Upper lobe of left lung (tissue), 6 donors: ENCODE data around the gene ESRRG. TPM values are rescaled to one million over a fixed set of nuclear protein-coding genes. Genes with fewer than 3 reads are reported as not detected.

ENCODE experiments used
- ATAC-seq, 2 donors: fragments of 200-7000 bp; cut with Tn5 transposase; one replicate each; pipeline ENCODE4 v1.9.1; 2022; ENCODE audit warnings: mild to moderate bottlenecking in 2 of 2, moderate library complexity in 2 of 2; ENCODE audit not compliant: low FRiP score in 2 of 2
- DNase-seq, 2 donors: peaks; one replicate each; pipeline ENCODE4 v3.0.0-alpha.2; 2019 to 2020
- H3K27ac ChIP-seq, 4 donors: fragments of 200-600 bp; sonication (generic); one replicate each; pipeline ENCODE4 v1.5.1; 2016 to 2019
- H3K27me3 ChIP-seq, 4 donors: fragments of 200-600 bp; sonication (generic); one replicate each; pipeline ENCODE4 v1.5.1; 2017 to 2019
- H3K36me3 ChIP-seq, 4 donors: fragments of 200-600 bp; sonication (generic); one replicate each; pipeline ENCODE4 v1.5.1; 2016 to 2019
- H3K4me1 ChIP-seq, 4 donors: fragments of 200-600 bp; sonication (generic); one replicate each; pipeline ENCODE4 v1.5.1; 2018 to 2019
- H3K4me3 ChIP-seq, 4 donors: fragments of 200-600 bp; sonication (generic); one replicate each; pipeline ENCODE4 v1.5.1; 2017 to 2019; ENCODE audit warnings: mild to moderate bottlenecking in 2 of 4, moderate library complexity in 1 of 4
- H3K9me3 ChIP-seq, 4 donors: fragments of 200-600 bp; sonication (generic); one replicate each; pipeline ENCODE4 v1.5.1; 2018 to 2019
- EP300 ChIP-seq, 4 donors: sonication (generic); formaldehyde crosslinking; IDR thresholded peaks; one replicate each; pipeline ENCODE4 v1.5.1; 2017; ENCODE audit warnings: antibody characterized with exemption in 4 of 4, control low read depth in 2 of 4
- POLR2A ChIP-seq, 4 donors: fragments of 450-650 bp; IDR thresholded peaks; one replicate each; pipeline ENCODE4 v1.5.1; 2016 to 2017; ENCODE audit warnings: antibody characterized with exemption in 4 of 4, mild to moderate bottlenecking in 2 of 4
- POLR2AphosphoS5 ChIP-seq, 2 donors: sonication (generic); formaldehyde crosslinking; IDR thresholded peaks; one replicate each; pipeline ENCODE4 v1.5.1; 2017; ENCODE audit warnings: antibody characterized with exemption in 2 of 2
- WGBS, 2 donors: methylation state at CpG; one replicate each; pipeline ENCODE4 v1.1.5; 2017 to 2018; 5-methylcytosine and 5-hydroxymethylcytosine counted together
- total RNA-seq, 6 donors: library from RNA; depleted of rRNA in 4 of 6; stranded (reverse); fragments of >200 nt in 4 of 6; gene quantifications; one replicate each; pipeline versions ENCODE4 v1.1.0 to v1.2.1, GENCODE V29; 2016 to 2021
- TF ChIP-seq, protein P1 (sequence below), 6 experiments: fragments of 450-650 bp in 4 of 6; fragments of 200-600 bp in 2 of 6; sonication (generic) in 2 of 6; IDR thresholded peaks; one replicate each; pipeline ENCODE4 v1.5.1; 2016 to 2019; ENCODE audit warnings: antibody characterized with exemption in 6 of 6
- donor health status: DM: no; HTN: no; CAD: no; lungs with moderate emphysema.
- donor health status: DM: no; HTN: yes; CAD: no; lungs with severe emphysema.

ESRRG gene
- total RNA-seq, 6 donors from 2014 or later = 0.23 to 3.2 (median 0.95) TPM

DNA sequence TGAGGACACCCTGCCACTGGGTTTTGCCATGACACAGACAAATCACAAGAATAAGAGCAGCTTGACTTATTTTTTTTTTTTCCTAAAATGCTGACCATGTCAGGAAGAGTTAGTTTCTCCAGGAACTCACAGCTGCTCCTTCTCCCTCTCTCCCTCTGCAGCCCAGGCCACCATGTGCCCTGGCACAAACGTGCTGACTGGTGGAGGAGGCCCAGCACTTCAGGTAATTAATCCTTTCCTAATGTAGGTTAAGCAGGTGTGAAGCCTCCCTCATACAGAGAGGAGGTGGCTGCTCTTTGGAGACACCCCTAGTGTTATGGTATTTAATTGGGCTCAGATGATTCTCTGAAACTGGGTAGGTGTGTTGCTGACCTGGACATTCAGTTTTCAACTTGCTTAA is 170.2 kb downstream of the ESRRG start:
- Histone ChIP-seq H3K4me3 (no peak overlapping the region), H3K9me3 (no peaks in the 10 kb centered on the region), H3K27me3 (no peaks in the 10 kb centered on the region), H3K4me1 (no peaks in the 10 kb centered on the region), H3K27ac (no peak overlapping the region), H3K36me3 (no peaks in the 10 kb centered on the region)
- 31 to 43% methylated on average over 1 of the region's 1 CpG for WGBS, 2 donors
- TF ChIP-seq EP300 (IDR thresholded peaks at IDR 0.05) (no peak), POLR2A (IDR thresholded peaks at IDR 0.05) (no peak), POLR2AphosphoS5 (IDR thresholded peaks at IDR 0.05) (no peak)
- TF ChIP-seq, protein P1, sequence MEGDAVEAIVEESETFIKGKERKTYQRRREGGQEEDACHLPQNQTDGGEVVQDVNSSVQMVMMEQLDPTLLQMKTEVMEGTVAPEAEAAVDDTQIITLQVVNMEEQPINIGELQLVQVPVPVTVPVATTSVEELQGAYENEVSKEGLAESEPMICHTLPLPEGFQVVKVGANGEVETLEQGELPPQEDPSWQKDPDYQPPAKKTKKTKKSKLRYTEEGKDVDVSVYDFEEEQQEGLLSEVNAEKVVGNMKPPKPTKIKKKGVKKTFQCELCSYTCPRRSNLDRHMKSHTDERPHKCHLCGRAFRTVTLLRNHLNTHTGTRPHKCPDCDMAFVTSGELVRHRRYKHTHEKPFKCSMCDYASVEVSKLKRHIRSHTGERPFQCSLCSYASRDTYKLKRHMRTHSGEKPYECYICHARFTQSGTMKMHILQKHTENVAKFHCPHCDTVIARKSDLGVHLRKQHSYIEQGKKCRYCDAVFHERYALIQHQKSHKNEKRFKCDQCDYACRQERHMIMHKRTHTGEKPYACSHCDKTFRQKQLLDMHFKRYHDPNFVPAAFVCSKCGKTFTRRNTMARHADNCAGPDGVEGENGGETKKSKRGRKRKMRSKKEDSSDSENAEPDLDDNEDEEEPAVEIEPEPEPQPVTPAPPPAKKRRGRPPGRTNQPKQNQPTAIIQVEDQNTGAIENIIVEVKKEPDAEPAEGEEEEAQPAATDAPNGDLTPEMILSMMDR (IDR thresholded peaks at IDR 0.05) = no peak
- ATAC-seq = no peak
- no peak for DNase-seq

DNA sequence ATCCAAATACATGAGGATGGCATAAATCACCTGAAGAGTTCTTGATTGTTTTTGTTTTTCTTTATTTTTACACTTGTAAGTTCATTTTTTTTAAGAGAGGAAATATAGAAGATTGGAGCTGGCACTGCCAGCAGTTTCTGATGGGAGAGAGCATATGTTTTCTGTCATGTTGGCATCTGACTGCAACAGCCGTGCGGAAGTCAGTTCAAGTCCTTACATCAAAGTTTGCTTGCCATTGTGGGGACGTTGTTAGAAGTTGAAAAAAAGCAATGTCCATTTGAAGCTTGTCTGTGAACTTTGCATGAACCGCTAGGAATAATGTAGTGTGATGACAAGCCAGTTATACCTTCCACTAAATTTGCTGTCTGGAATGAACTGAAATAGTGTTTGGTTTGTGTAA is 173.4 kb downstream of the ESRRG start:
- Histone ChIP-seq H3K27ac (no peak overlapping the region), H3K27me3 (no peaks in the 10 kb centered on the region), H3K4me1 (no peaks in the 10 kb centered on the region), H3K9me3 (no peaks in the 10 kb centered on the region), H3K4me3 (no peak overlapping the region), H3K36me3 (no peaks in the 10 kb centered on the region)
- DNase-seq (no peak), ATAC-seq (no peak)
- WGBS, 2 donors = 62% methylated on average over 4 of the region's 4 CpGs
- TF ChIP-seq EP300 (IDR thresholded peaks at IDR 0.05) = no peak
- TF ChIP-seq POLR2AphosphoS5 (IDR thresholded peaks at IDR 0.05) = no peak
- TF ChIP-seq POLR2A (IDR thresholded peaks at IDR 0.05) = no peak
- TF ChIP-seq, protein P1 (IDR thresholded peaks at IDR 0.05) = no peak

DNA sequence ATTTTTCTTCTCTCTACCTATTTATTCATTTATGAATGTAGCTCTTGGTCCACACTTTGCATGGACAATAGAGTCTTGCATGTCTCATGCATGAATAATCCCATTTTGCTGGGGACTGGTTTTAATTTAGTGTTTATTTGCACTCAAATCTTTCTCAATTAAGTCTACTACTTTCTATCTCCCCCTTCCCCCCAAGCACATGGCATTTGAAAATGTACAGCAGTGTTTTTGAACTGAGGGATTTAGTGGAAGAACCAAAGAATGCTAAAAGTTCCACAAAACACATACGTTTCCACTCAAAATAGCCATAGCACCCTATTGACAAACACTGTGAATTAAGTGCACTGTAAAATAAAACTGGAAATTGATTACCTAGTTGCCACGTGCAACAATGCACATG is 180.5 kb downstream of the ESRRG start:
- no peaks in the 10 kb centered on the region for H3K27me3 ChIP-seq
- no peak for TF ChIP-seq POLR2AphosphoS5 (IDR thresholded peaks at IDR 0.05)
- TF ChIP-seq POLR2A (IDR thresholded peaks at IDR 0.05) = no peak
- TF ChIP-seq, protein P1 (IDR thresholded peaks at IDR 0.05) = no peak
- TF ChIP-seq EP300 (IDR thresholded peaks at IDR 0.05) = no peak
- no peak overlapping the region for H3K4me3 ChIP-seq
- no peak overlapping the region for H3K27ac ChIP-seq
- peaks cover 0 to 5% (median 0%) of the 10 kb centered on the region in 4 donors for H3K4me1 ChIP-seq
- ATAC-seq (no peak), DNase-seq (no peak)
- no peaks in the 10 kb centered on the region for H3K9me3 ChIP-seq
- H3K36me3 ChIP-seq = no peaks in the 10 kb centered on the region
- WGBS, 2 donors = 62 to 68% methylated on average over 2 of the region's 2 CpGs

DNA sequence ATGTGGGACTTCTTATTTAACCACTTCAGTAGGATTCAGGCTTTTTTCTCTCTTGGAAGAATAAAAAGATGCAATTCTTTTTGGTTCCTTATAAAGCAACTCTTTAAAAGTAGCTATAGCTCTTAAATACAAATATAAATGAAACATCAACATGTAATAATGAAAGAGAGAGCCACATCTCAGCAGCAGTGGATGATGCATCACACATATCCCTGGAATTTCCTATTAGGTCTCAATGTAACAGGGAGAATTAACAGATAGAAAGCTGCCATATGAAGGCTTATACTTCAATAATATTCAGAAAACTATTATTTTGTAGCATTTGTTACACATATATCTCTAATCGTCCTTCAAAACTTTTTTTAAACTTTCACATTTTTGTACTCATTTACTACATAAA is 181.0 kb downstream of the ESRRG start:
- DNase-seq (no peak), ATAC-seq (no peak)
- Histone ChIP-seq H3K4me3 (no peak overlapping the region), H3K27me3 (no peaks in the 10 kb centered on the region), H3K27ac (no peak overlapping the region), H3K36me3 (no peaks in the 10 kb centered on the region), H3K4me1 (peaks cover 0 to 5% (median 0%) of the 10 kb centered on the region in 4 donors), H3K9me3 (no peaks in the 10 kb centered on the region)
- 83 to 86% methylated on average over 1 of the region's 1 CpG for WGBS, 2 donors
- TF ChIP-seq, protein P1 (IDR thresholded peaks at IDR 0.05) = no peak
- no peak for TF ChIP-seq POLR2A (IDR thresholded peaks at IDR 0.05)
- TF ChIP-seq EP300 (IDR thresholded peaks at IDR 0.05) = no peak
- TF ChIP-seq POLR2AphosphoS5 (IDR thresholded peaks at IDR 0.05) = no peak

DNA sequence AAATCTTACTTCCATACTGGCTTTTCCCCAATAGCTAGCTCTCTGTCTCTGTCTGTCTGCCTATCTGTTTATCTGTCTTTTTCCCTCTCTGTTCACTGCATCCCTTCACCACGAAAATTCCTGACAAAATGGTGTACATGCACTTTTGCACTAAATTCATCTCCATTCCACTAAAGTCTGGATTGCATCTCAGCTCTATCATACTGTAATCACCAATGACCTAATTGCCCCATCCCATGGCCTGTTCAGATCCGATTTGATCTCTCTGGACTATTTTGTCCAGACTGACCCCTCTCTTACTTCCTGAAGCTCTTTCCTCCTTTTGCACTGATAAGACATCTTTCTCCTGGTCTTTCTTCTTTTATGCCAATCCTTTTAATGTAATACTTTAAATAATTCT is 187.5 kb downstream of the ESRRG start:
- H3K9me3 ChIP-seq = no peaks in the 10 kb centered on the region
- WGBS, 2 donors = 73 to 75% methylated on average over 2 of the region's 2 CpGs
- no peak overlapping the region for H3K4me3 ChIP-seq
- ATAC-seq (no peak), DNase-seq (no peak)
- H3K27ac ChIP-seq = no peak overlapping the region
- no peaks in the 10 kb centered on the region for H3K27me3 ChIP-seq
- TF ChIP-seq, protein P1 (IDR thresholded peaks at IDR 0.05) = no peak
- TF ChIP-seq EP300 (IDR thresholded peaks at IDR 0.05) = no peak
- no peak for TF ChIP-seq POLR2A (IDR thresholded peaks at IDR 0.05)
- no peak for TF ChIP-seq POLR2AphosphoS5 (IDR thresholded peaks at IDR 0.05)
- peaks cover 0 to 8% (median 4%) of the 10 kb centered on the region in 4 donors for H3K4me1 ChIP-seq
- no peaks in the 10 kb centered on the region for H3K36me3 ChIP-seq
